Measurements from ENCODE around the gene IQCB1.
"Not testable (repeated sequence)": the region's sequence is repeated elsewhere in the genome, so short reads cannot be mapped to it uniquely, and the experiment has no call there.

IQCB1 gene

GRCh38 chr3:121834671-121835464, at the start of gene IQCB1, which contains the start of gene EAF2:
IQCB1 (minus strand) TSS chr3:121835060; CDS start chr3:121828960, 6,100 bp downstream.
EAF2 (plus strand) TSS chr3:121835209; CDS start chr3:121835286, 77 bp downstream.
- peak; percentile 98 for DNase-seq (ENCODE audit: low spot score)

GRCh38 chr3:121883507-121883906, 48.6 kb upstream of the IQCB1 start:
- DNase-seq (ENCODE audit: low spot score): peak; percentile 46

- no peak for DNase-seq (ENCODE audit: low spot score)
These were observed 43.6 kb upstream of the IQCB1 start for GRCh38 chr3:121878411-121878810.

GRCh38 chr3:121871430-121871829, 36.6 kb upstream of the IQCB1 start:
- DNase-seq (ENCODE audit: low spot score): peak; percentile 15

GRCh38 chr3:121870717-121871116, 35.9 kb upstream of the IQCB1 start:
- no peak for DNase-seq (ENCODE audit: low spot score)

GRCh38 chr3:121869736-121870135, 34.9 kb upstream of the IQCB1 start:
- DNase-seq (ENCODE audit: low spot score): no peak

GRCh38 chr3:121863801-121864200, 28.9 kb upstream of the IQCB1 start:
- DNase-seq (ENCODE audit: low spot score): no peak

- DNase-seq (ENCODE audit: low spot score): not testable (repeated sequence)
These were observed 28.4 kb upstream of the IQCB1 start for GRCh38 chr3:121863247-121863646.

GRCh38 chr3:121857778-121858177, 22.9 kb upstream of the IQCB1 start:
- DNase-seq (ENCODE audit: low spot score): not testable (repeated sequence)

- peak; percentile 49 for DNase-seq (ENCODE audit: low spot score)
These were observed 20.7 kb upstream of the IQCB1 start for GRCh38 chr3:121855555-121855954.

GRCh38 chr3:121852256-121852655, 17.4 kb upstream of the IQCB1 start:
- no peak for DNase-seq (ENCODE audit: low spot score)

GRCh38 chr3:121844892-121845291, 10.0 kb upstream of the IQCB1 start:
- no peak for DNase-seq (ENCODE audit: low spot score)

GRCh38 chr3:121839962-121840361, 5.1 kb upstream of the IQCB1 start:
- DNase-seq (ENCODE audit: low spot score): no peak

GRCh38 chr3:121836481-121836880, 1.6 kb upstream of the IQCB1 start:
- no peak for DNase-seq (ENCODE audit: low spot score)

- peak; percentile 38 for DNase-seq (ENCODE audit: low spot score)
These were observed 1.2 kb upstream of the IQCB1 start for GRCh38 chr3:121836064-121836463.

GRCh38 chr3:121835465-121835801, 573 bp upstream of the IQCB1 start:
- DNase-seq (ENCODE audit: low spot score): no peak

GRCh38 chr3:121834157-121834670, 646 bp downstream of the IQCB1 start:
- DNase-seq (ENCODE audit: low spot score): peak; percentile 32

- no peak for DNase-seq (ENCODE audit: low spot score)
These were observed 11.9 kb downstream of the IQCB1 start for GRCh38 chr3:121822973-121823372.

GRCh38 chr3:121821421-121822199, 13.2 kb downstream of the IQCB1 start:
- DNase-seq (ENCODE audit: low spot score): no peak

- no peak for DNase-seq (ENCODE audit: low spot score)
These were observed 15.6 kb downstream of the IQCB1 start for GRCh38 chr3:121819236-121819635.

GRCh38 chr3:121818578-121818977, 16.3 kb downstream of the IQCB1 start:
- DNase-seq (ENCODE audit: low spot score): no peak

GRCh38 chr3:121817753-121818152, 17.1 kb downstream of the IQCB1 start:
- DNase-seq (ENCODE audit: low spot score): no peak

- peak; percentile 70 for DNase-seq (ENCODE audit: low spot score)
These were observed 25.6 kb downstream of the IQCB1 start for GRCh38 chr3:121809249-121809648.

Data from NAMALWA (cell line).